Lower leg skin (tissue), 3 donors: Measurements from ENCODE around the gene RNF157.

ENCODE experiments used
- POLR2A ChIP-seq, 2 donors: fragments of 450-650 bp; IDR thresholded peaks; one replicate each; pipeline ENCODE4 v1.6.1; 2016 to 2017; ENCODE audit warnings: antibody characterized with exemption in 2 of 2, mild to moderate bottlenecking in 1 of 2, moderate library complexity in 1 of 2
- TF ChIP-seq, protein P1 (sequence below), 3 donors: fragments of 450-650 bp; IDR thresholded peaks; one replicate each; pipeline ENCODE4 v1.5.1; 2016; ENCODE audit warnings: antibody characterized with exemption in 3 of 3, mild to moderate bottlenecking in 3 of 3, moderate library complexity in 2 of 3

DNA sequence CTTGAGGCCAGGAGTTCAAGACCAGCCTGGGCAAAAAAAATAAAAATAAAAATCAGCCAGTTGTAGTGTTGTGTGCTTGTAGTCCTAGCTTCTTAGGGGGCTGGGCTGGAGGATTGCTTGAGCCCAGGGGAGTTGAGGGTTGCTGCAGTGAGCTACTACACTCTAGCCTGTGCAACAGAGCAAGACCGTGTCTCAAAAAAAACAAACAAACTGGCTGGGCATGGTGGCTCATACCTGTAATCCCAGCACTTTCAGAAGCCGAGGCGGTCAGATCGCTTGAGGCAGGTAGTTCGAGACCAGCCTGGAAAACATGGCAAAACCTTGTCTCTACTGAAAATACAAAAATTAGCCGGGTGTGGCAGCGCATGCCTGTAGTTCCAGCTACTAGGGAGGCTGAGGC is 19.9 kb upstream of the RNF157 start:
- TF ChIP-seq, protein P1, sequence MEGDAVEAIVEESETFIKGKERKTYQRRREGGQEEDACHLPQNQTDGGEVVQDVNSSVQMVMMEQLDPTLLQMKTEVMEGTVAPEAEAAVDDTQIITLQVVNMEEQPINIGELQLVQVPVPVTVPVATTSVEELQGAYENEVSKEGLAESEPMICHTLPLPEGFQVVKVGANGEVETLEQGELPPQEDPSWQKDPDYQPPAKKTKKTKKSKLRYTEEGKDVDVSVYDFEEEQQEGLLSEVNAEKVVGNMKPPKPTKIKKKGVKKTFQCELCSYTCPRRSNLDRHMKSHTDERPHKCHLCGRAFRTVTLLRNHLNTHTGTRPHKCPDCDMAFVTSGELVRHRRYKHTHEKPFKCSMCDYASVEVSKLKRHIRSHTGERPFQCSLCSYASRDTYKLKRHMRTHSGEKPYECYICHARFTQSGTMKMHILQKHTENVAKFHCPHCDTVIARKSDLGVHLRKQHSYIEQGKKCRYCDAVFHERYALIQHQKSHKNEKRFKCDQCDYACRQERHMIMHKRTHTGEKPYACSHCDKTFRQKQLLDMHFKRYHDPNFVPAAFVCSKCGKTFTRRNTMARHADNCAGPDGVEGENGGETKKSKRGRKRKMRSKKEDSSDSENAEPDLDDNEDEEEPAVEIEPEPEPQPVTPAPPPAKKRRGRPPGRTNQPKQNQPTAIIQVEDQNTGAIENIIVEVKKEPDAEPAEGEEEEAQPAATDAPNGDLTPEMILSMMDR (IDR thresholded peaks at IDR 0.05), result no peak
- TF ChIP-seq POLR2A (IDR thresholded peaks at IDR 0.05), result no peak
